Erythroblast (primary cell): ENCODE results near the gene ELFN2.

Experiments
- GATA1 ChIP-seq: IDR thresholded peaks from 2 replicates; pipeline ENCODE4 v1.6.1; 2011; ENCODE audit warnings: low read depth, mild to moderate bottlenecking, control low read depth, low read length, moderate library complexity
- POLR2A ChIP-seq: IDR thresholded peaks from 2 replicates; pipeline ENCODE4 v1.6.1; 2011; ENCODE audit warnings: mild to moderate bottlenecking, low read length

DNA sequence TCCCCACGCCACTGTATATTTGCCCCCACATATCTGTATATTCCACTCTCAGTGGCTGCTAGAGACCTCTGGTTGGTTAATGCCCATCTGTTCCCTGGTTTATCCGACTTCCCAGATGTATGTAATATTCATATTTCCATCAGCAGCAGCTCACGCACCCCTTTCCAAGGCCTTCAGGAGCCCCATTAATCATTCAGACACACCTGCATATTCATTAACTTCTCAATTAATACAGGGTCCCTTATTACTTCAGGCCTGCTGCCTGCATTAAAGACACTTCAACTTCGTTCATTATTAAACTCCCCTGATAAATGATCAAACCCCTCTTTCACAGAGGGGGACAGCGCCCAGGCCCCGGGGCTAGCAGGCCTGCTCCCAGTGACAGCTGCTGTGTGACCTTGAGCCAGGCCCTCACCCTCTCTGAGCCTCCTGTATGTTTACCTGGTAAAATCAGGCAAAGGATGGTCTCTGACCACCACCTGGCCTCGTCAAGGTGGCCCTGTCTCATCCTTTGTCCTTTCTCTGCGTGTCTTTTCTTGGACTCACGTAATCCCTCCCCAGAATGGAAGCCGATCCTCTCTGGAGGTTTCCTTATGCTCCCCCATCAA lies 34.5 kb downstream of the ELFN2 start:
- no peak for TF ChIP-seq POLR2A
- no peak for TF ChIP-seq GATA1
